Aorta (tissue), 5 donors: ENCODE data around the gene PADI2. TPM values are rescaled to one million over a fixed set of nuclear protein-coding genes. Genes with fewer than 3 reads are reported as not detected.
"Not testable (repeated sequence)": the region's sequence is repeated elsewhere in the genome, so short reads cannot be mapped to it uniquely, and the experiment has no call there.

Experiments
- ATAC-seq: fragments of 200-7000 bp; cut with Tn5 transposase; one replicate; pipeline ENCODE4 v1.9.1; 2022; ENCODE audit warnings: moderate library complexity; ENCODE audit not compliant: low FRiP score
- DNase-seq, 2 donors: peaks; one replicate each; pipeline ENCODE4 v3.0.0-alpha.2; 2020
- H3K27ac ChIP-seq, 2 donors: one replicate each; pipeline ENCODE4 v1.5.1; 2013; ENCODE audit warnings: low read length in 2 of 2, mild to moderate bottlenecking in 2 of 2, moderate library complexity in 2 of 2, control low read depth in 1 of 2, inconsistent platforms in 1 of 2, low read depth in 1 of 2
- H3K27me3 ChIP-seq, 2 donors: one replicate each; pipeline ENCODE4 v1.6.1; 2013; ENCODE audit warnings: control low read depth in 1 of 2, low read length in 1 of 2, mild to moderate bottlenecking in 1 of 2, moderate library complexity in 1 of 2; ENCODE audit not compliant: insufficient read depth in 2 of 2, control insufficient read depth in 1 of 2
- H3K36me3 ChIP-seq, 2 donors: one replicate each; pipeline ENCODE4 v1.6.1; 2013; ENCODE audit warnings: control low read depth in 1 of 2, low read length in 1 of 2, mild to moderate bottlenecking in 1 of 2; ENCODE audit not compliant: insufficient read depth in 2 of 2, control insufficient read depth in 1 of 2
- H3K4me1 ChIP-seq, 2 donors: one replicate each; pipeline ENCODE4 v1.6.1; 2013; ENCODE audit warnings: low read length in 2 of 2, control low read depth in 1 of 2, mild to moderate bottlenecking in 1 of 2, moderate library complexity in 1 of 2; ENCODE audit not compliant: insufficient read depth in 2 of 2, control insufficient read depth in 1 of 2
- H3K4me3 ChIP-seq, 2 donors: one replicate each; pipeline ENCODE4 v1.5.1; 2013; ENCODE audit warnings: low read length in 2 of 2, control low read depth in 1 of 2, mild to moderate bottlenecking in 1 of 2
- H3K9me3 ChIP-seq: one replicate; pipeline ENCODE4 v1.6.1; 2013; ENCODE audit warnings: mild to moderate bottlenecking, low read length; ENCODE audit not compliant: control insufficient read depth
- WGBS, 2 donors: extraction: QIAGEN DNeasy Blood & Tissue Kit; methylation state at CpG; one replicate each; pipeline ENCODE4 v1.1.7; 2013; 5-methylcytosine and 5-hydroxymethylcytosine counted together
- intact Hi-C, 2 donors: fragments of 100-400 bp; cut with DNase I; formaldehyde crosslinking; loops; one replicate each; pipeline versions ENCODE4 v1.14.2 to v1.15.0; 2022
- polyA plus RNA-seq, 2 donors: library from polyadenylated mRNA; stranded (reverse); fragments of 200-250 nt; gene quantifications; one replicate each; pipeline ENCODE4 v1.2.3, GENCODE V29; 2013
- total RNA-seq, 2 donors: library from RNA; stranded (reverse); fragmentation: NEBNext Ultra II Directional; extraction: Animal tissue kit (Norgen Biotek cat#: 25700); gene quantifications; one replicate each; pipeline ENCODE4 v1.2.1, GENCODE V29; 2021
- donor health status: healthy with polysubstance abuse.
- donor health status: Bipolar disorder and iron deficiency.
- donor health status: DM: no; HTN: no; CAD: no.
- donor health status: DM: no; HTN: no; CAD: no.
- donor health status: DM: yes; HTN: yes; CAD: no.

The PADI2 gene
- total and polyA plus RNA-seq, 4 donors: 0.87 to 2.9 (median 2.0) TPM

GRCh38 chr1:17062751-17063150 lies 56.5 kb downstream of the PADI2 start:
- H3K4me3 ChIP-seq, H3K4me1 ChIP-seq, ATAC-seq, H3K27ac ChIP-seq, H3K9me3 ChIP-seq, H3K36me3 ChIP-seq, intact Hi-C loops, H3K27me3 ChIP-seq: not testable (repeated sequence)
- 76 to 81% methylated on average over 7 of the region's 7 CpGs for WGBS, 2 donors
- peak in 1 of 2 donors; percentile 37 for DNase-seq

- ATAC-seq (no peak), DNase-seq (no peak)
- Histone ChIP-seq H3K4me3 (no peak overlapping the region), H3K27me3 (peaks cover 0 to 1% of the 10 kb centered on the region in 2 donors), H3K27ac (no peak overlapping the region), H3K36me3 (no peaks in the 10 kb centered on the region), H3K9me3 (peaks cover 1% of the 10 kb centered on the region), H3K4me1 (no peaks in the 10 kb centered on the region)
- intact Hi-C loops: no loop called here
- WGBS, 2 donors: 57 to 72% methylated on average over 2 of the region's 2 CpGs
Observed at GRCh38 chr1:17061892-17062291, 57.4 kb downstream of the PADI2 start.

GRCh38 chr1:17061486-17061885 lies 57.8 kb downstream of the PADI2 start:
- intact Hi-C loops: no loop called here
- no peak overlapping the region for H3K27ac ChIP-seq
- H3K9me3 ChIP-seq: peaks cover 1% of the 10 kb centered on the region
- no peak overlapping the region for H3K4me3 ChIP-seq
- no peak for DNase-seq
- H3K4me1 ChIP-seq: no peaks in the 10 kb centered on the region
- no peak for ATAC-seq
- peaks cover 0 to 1% of the 10 kb centered on the region in 2 donors for H3K27me3 ChIP-seq
- no peaks in the 10 kb centered on the region for H3K36me3 ChIP-seq
- 82 to 83% methylated on average over 3 of the region's 3 CpGs for WGBS, 2 donors

GRCh38 chr1:17060306-17060749 lies 58.9 kb downstream of the PADI2 start:
- H3K36me3 ChIP-seq: no peaks in the 10 kb centered on the region
- H3K9me3 ChIP-seq: no peaks in the 10 kb centered on the region
- intact Hi-C loops: no loop called here
- no peak overlapping the region for H3K27ac ChIP-seq
- H3K27me3 ChIP-seq: peaks cover 0 to 1% of the 10 kb centered on the region in 2 donors
- H3K4me1 ChIP-seq: no peaks in the 10 kb centered on the region
- no peak for ATAC-seq
- DNase-seq: peak in 1 of 2 donors; percentile 37
- 58 to 62% methylated on average over 11 of the region's 11 CpGs for WGBS, 2 donors
- H3K4me3 ChIP-seq: no peak overlapping the region

GRCh38 chr1:17059391-17060305 lies 59.6 kb downstream of the PADI2 start:
- intact Hi-C loops: loop anchor here in 1 of 2 donors (5.0 kb wide), 1 partner anchor 178 kb away; no protein-coding TSS in a partner anchor
- DNase-seq: peak; percentile 62 to 79
- H3K36me3 ChIP-seq: no peaks in the 10 kb centered on the region
- no peak overlapping the region for H3K27ac ChIP-seq
- no peaks in the 10 kb centered on the region for H3K9me3 ChIP-seq
- H3K27me3 ChIP-seq: peaks cover 0 to 1% of the 10 kb centered on the region in 2 donors
- no peaks in the 10 kb centered on the region for H3K4me1 ChIP-seq
- 35 to 37% methylated on average over 12 of the region's 12 CpGs for WGBS, 2 donors
- peak; percentile 79 for ATAC-seq
- no peak overlapping the region for H3K4me3 ChIP-seq

- intact Hi-C loops: loop anchor here in 1 of 2 donors (5.0 kb wide), 1 partner anchor 181 kb away; no protein-coding TSS in a partner anchor
- Histone ChIP-seq H3K36me3 (no peaks in the 10 kb centered on the region), H3K27me3 (no peaks in the 10 kb centered on the region), H3K9me3 (no peaks in the 10 kb centered on the region), H3K27ac (no peak overlapping the region), H3K4me1 (peaks cover 0 to 10% of the 10 kb centered on the region in 2 donors), H3K4me3 (no peak overlapping the region)
- DNase-seq (peak in 1 of 2 donors; percentile 23), ATAC-seq (no peak)
- 60 to 63% methylated on average over 4 of the region's 4 CpGs for WGBS, 2 donors
Observed at GRCh38 chr1:17056551-17056950, 62.7 kb downstream of the PADI2 start.

GRCh38 chr1:17055801-17056200 lies 63.5 kb downstream of the PADI2 start:
- Histone ChIP-seq H3K36me3 (no peaks in the 10 kb centered on the region), H3K27ac (no peak overlapping the region), H3K4me1 (peaks cover 0 to 10% of the 10 kb centered on the region in 2 donors), H3K4me3 (no peak overlapping the region), H3K27me3 (no peaks in the 10 kb centered on the region), H3K9me3 (no peaks in the 10 kb centered on the region)
- WGBS, 2 donors: 92% methylated on average over 7 of the region's 7 CpGs
- DNase-seq: peak in 1 of 2 donors; percentile 17
- no peak for ATAC-seq
- intact Hi-C loops: loop anchor here in 1 of 2 donors (5.0 kb wide), 1 partner anchor 182 kb away; no protein-coding TSS in a partner anchor

GRCh38 chr1:17053685-17054410 lies 65.4 kb downstream of the PADI2 start, which contains the start of gene SDHB:
Gene SDHB (minus strand): TSS chr1:17054032. CDS start chr1:17054019, 13 bp downstream.
- Histone ChIP-seq H3K4me1 (peaks cover 0 to 10% of the 10 kb centered on the region in 2 donors), H3K36me3 (no peaks in the 10 kb centered on the region), H3K27ac (peak within 1 kb of the TSS in 1 of 2 donors; percentile 64), H3K4me3 (peak within 1 kb of the TSS; percentile 28 to 43), H3K9me3 (no peaks in the 10 kb centered on the region), H3K27me3 (no peaks in the 10 kb centered on the region)
- DNase-seq (peak; percentile 99), ATAC-seq (peak; percentile 99)
- 0% methylated on average over 44 of the region's 44 CpGs for WGBS, 2 donors
- intact Hi-C loops: loop anchor here in 1 of 2 donors (2.0 kb wide), 1 partner anchor 41 kb away; no protein-coding TSS in a partner anchor
